Right lobe of liver (tissue), 6 donors: Measurements from ENCODE around the gene TCTN2. TPM values are rescaled to one million over a fixed set of nuclear protein-coding genes. Genes with fewer than 3 reads are reported as not detected.

Experiments used
- ATAC-seq, 4 donors: fragments of 200-7000 bp; cut with Tn5 transposase; one replicate each; pipeline ENCODE4 v1.9.1; 2020; ENCODE audit warnings: mild to moderate bottlenecking in 4 of 4, moderate library complexity in 4 of 4
- DNase-seq, 3 donors: peaks; one replicate each; pipeline ENCODE4 v3.0.0-alpha.2; 2020
- H3K27ac ChIP-seq, 3 donors: fragments of 200-600 bp; one replicate each; pipeline ENCODE4 v1.8.0; 2022
- H3K27me3 ChIP-seq, 2 donors: fragments of 200-600 bp; one replicate each; pipeline ENCODE4 v1.8.0; 2022
- H3K36me3 ChIP-seq, 4 donors: fragments of 200-600 bp; sonication (generic) in 1 of 4; one replicate each; pipeline versions ENCODE4 v1.5.1 to v1.8.0; 2017 to 2022; ENCODE audit warnings: control low read depth in 1 of 4
- H3K4me1 ChIP-seq, 4 donors: fragments of 200-600 bp; sonication (generic) in 1 of 4; one replicate each; pipeline versions ENCODE4 v1.5.1 to v1.8.0; 2017 to 2022; ENCODE audit warnings: control low read depth in 1 of 4
- H3K4me3 ChIP-seq, 3 donors: fragments of 200-600 bp; one replicate each; pipeline ENCODE4 v1.8.0; 2022
- H3K9me3 ChIP-seq, 4 donors: fragments of 200-600 bp; sonication (generic) in 1 of 4; one replicate each; pipeline versions ENCODE4 v1.5.1 to v1.8.0; 2017 to 2022; ENCODE audit warnings: control low read depth in 1 of 4
- POLR2A ChIP-seq: fragments of 450-650 bp; IDR thresholded peaks from one replicate; pipeline ENCODE4 v1.6.1; 2017; ENCODE audit warnings: antibody characterized with exemption, mild to moderate bottlenecking
- WGBS: methylation state at CpG from one replicate; pipeline ENCODE4 v1.1.6; 2018; ENCODE audit warnings: low coverage, low lambda C conversion rate; ENCODE audit not compliant: insufficient coverage; ENCODE audit errors: missing lambda C conversion rate; 5-methylcytosine and 5-hydroxymethylcytosine counted together
- intact Hi-C, 2 donors: fragments of 100-400 bp; cut with DNase I; formaldehyde crosslinking; loops; one replicate each; pipeline versions ENCODE4 v1.11.2 to v1.14.1; 2022
- total RNA-seq, 6 experiments: library from RNA; depleted of rRNA in 2 of 6; stranded (reverse); fragments of >200 nt in 2 of 6; fragmentation: NEBNext Ultra II Directional in 3 of 6; extraction: Animal tissue kit (Norgen Biotek cat#: 25700) in 3 of 6; gene quantifications; one replicate each; pipeline versions ENCODE4 v1.1.0 to v1.2.4, GENCODE V29; 2016 to 2023
- TF ChIP-seq, protein P1 (sequence below), 4 donors: fragments of 200-600 bp in 3 of 4; fragments of 450-650 bp in 1 of 4; IDR thresholded peaks; one replicate each; pipeline versions ENCODE4 v1.5.1 to v1.8.0; 2016 to 2022; ENCODE audit warnings: antibody characterized with exemption in 4 of 4, mild to moderate bottlenecking in 2 of 4
- donor health status: DM: no; HTN: yes; CAD: no.
- donor health status: DM: no; HTN: no; CAD: no.
- donor health status: DM: no; HTN: no; CAD: no.
- donor health status: DM: no; HTN: yes; CAD: no.
- donor health status: DM: no; HTN: yes; CAD: no.

The TCTN2 gene
- total RNA-seq, 6 experiments from 2014 or later: 0.61 to 1.2 (median 0.88) TPM

DNA sequence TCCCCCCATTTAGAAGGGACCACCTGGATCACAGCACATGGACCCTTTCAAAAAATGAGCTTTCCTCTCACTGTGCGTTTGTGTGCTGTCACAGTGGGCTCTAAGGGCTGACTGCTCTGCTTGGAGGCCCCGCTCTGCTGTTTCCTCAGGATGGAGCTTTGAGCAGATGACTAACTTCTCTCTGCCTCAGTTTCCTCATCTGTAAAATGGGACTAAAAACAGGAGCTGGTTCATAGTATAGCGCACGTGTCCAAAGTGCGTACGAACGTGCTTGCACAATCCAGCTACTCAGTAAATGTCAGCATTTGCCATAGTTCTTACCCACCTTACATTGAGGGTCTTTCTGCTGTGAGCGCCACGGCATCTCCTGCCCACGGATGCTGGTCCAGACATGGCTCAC is 78.4 kb downstream of the TCTN2 start:
- Histone ChIP-seq H3K27me3 (no peaks in the 10 kb centered on the region), H3K9me3 (no peaks in the 10 kb centered on the region), H3K4me1 (no peaks in the 10 kb centered on the region), H3K4me3 (no peak overlapping the region), H3K27ac (no peak overlapping the region), H3K36me3 (peaks cover 0 to 40% (median 7%) of the 10 kb centered on the region in 4 donors)
- WGBS: 97% methylated on average over 5 of the region's 10 CpGs
- no peak for TF ChIP-seq POLR2A
- TF ChIP-seq, protein P1, sequence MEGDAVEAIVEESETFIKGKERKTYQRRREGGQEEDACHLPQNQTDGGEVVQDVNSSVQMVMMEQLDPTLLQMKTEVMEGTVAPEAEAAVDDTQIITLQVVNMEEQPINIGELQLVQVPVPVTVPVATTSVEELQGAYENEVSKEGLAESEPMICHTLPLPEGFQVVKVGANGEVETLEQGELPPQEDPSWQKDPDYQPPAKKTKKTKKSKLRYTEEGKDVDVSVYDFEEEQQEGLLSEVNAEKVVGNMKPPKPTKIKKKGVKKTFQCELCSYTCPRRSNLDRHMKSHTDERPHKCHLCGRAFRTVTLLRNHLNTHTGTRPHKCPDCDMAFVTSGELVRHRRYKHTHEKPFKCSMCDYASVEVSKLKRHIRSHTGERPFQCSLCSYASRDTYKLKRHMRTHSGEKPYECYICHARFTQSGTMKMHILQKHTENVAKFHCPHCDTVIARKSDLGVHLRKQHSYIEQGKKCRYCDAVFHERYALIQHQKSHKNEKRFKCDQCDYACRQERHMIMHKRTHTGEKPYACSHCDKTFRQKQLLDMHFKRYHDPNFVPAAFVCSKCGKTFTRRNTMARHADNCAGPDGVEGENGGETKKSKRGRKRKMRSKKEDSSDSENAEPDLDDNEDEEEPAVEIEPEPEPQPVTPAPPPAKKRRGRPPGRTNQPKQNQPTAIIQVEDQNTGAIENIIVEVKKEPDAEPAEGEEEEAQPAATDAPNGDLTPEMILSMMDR (IDR thresholded peaks at IDR 0.05): no peak
- no peak for ATAC-seq
- DNase-seq: no peak
- intact Hi-C loops: no loop called here

DNA sequence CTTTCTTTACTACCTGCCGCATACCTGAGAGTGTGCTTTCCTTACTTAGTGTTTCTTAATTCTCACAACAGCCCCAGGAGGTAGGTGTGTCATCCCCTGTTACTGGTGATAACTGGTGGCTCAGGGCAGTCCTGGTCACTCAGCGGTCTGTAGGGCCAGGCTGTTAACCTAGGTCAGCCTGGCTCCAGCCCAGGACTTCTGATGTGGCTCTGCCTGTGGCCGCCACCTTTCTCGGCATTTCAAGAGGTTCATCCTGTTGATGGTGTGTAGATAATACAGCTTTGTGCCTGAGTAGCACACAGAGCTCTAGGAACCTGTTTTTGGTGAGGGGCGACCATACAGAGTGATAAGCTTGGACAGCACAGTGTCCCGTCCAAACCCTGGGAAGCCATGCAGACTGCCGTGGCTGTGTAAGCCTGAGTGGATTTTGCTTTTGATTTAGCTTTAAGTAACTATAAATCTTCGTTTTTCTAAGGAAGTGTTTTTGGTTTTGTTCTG is 79.3 kb downstream of the TCTN2 start:
- no peaks in the 10 kb centered on the region for H3K4me1 ChIP-seq
- ATAC-seq (no peak), DNase-seq (no peak)
- WGBS: 75% methylated on average over 5 of the region's 8 CpGs
- no peaks in the 10 kb centered on the region for H3K27me3 ChIP-seq
- no peak overlapping the region for H3K4me3 ChIP-seq
- peaks cover 0 to 40% (median 3%) of the 10 kb centered on the region in 4 donors for H3K36me3 ChIP-seq
- no peak overlapping the region for H3K27ac ChIP-seq
- no peaks in the 10 kb centered on the region for H3K9me3 ChIP-seq
- intact Hi-C loops: no loop called here
- TF ChIP-seq, protein P1 (IDR thresholded peaks at IDR 0.05): no peak
- TF ChIP-seq POLR2A: no peak

DNA sequence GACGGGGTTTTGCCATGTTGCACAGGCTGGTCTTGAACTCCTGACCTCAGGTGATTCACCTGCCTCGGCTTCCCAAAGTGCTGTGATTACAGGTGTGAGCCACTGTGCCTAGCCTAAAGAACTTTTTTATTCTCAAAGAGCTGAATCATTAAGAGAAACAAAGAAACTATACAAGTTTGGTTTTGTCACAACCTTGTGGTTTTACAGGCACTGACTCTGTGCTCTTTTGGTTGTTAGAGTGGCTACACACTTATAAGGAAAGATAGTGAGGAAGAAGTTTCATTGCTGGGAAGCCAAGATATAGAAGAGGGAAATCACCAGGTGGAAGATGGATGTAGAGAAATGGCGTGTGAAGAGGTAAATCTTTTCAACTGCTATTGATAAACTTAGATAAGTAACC is 81.1 kb downstream of the TCTN2 start:
- ATAC-seq: no peak
- H3K4me3 ChIP-seq: no peak overlapping the region
- H3K27ac ChIP-seq: no peak overlapping the region
- intact Hi-C loops: no loop called here
- H3K27me3 ChIP-seq: no peaks in the 10 kb centered on the region
- H3K9me3 ChIP-seq: no peaks in the 10 kb centered on the region
- no peaks in the 10 kb centered on the region for H3K4me1 ChIP-seq
- TF ChIP-seq, protein P1 (IDR thresholded peaks at IDR 0.05): no peak
- TF ChIP-seq POLR2A: no peak
- WGBS: 84% methylated on average over 3 of the region's 3 CpGs
- H3K36me3 ChIP-seq: peaks cover 0 to 40% (median 3%) of the 10 kb centered on the region in 4 donors
- DNase-seq: no peak

DNA sequence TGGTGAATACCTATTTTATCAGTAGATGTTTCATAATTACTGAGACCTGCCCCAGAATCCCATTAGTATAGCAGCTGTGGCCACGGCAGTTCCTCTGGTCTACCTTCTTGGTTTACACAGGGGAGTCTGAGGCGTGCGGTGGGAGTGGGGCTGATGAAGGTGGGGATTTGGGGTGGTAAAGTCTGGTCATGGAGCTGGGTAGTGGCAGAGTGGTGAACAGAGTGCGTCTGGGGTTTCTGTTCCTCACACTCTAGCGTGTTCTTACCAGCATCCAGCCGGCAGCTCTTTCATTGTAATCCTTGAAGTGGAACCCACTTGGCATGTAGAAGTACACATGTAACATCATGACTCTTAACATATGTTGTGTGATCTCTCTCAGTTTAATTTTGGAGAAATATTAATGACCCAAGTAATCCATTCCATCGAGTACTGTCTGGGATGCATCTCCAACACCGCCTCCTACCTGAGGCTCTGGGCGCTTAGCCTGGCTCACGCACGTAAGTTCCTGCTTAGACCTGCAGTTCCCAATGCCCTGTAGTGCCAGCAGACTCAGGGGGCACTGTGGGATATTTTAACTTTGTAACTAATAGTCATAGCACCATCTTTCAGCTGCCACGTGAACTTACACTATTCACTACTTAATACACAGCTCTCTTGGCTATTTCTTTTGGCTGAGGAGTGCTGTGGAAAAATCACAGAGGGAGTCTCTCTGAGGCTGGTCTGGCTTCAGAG is 83.3 kb downstream of the TCTN2 start:
- Histone ChIP-seq H3K36me3 (peaks cover 0 to 30% (median 3%) of the 10 kb centered on the region in 4 donors), H3K9me3 (no peaks in the 10 kb centered on the region), H3K4me1 (no peaks in the 10 kb centered on the region), H3K27ac (no peak overlapping the region), H3K4me3 (no peak overlapping the region), H3K27me3 (no peaks in the 10 kb centered on the region)
- WGBS: 94% methylated on average over 8 of the region's 12 CpGs
- ATAC-seq: no peak
- DNase-seq: no peak
- intact Hi-C loops: no loop called here
- no peak for TF ChIP-seq POLR2A
- TF ChIP-seq, protein P1 (IDR thresholded peaks at IDR 0.05): no peak
